Occipital lobe (tissue), 2 donors: Measurements from ENCODE around the gene SEMA3E. TPM values are rescaled to one million over a fixed set of nuclear protein-coding genes. Genes with fewer than 3 reads are reported as not detected.

Experiments
- DNase-seq: peaks from one replicate; lab custom pipeline; 2025; lab: John Stamatoyannopoulos, UW
- total RNA-seq: library from RNA; depleted of rRNA; stranded (reverse); fragments of >200 nt; gene quantifications from one replicate; pipeline ENCODE4 v1.2.3, GENCODE V29; 2014

Gene SEMA3E
- total RNA-seq, 1 donor from 2014 or later, result 22.9 TPM

- no peak for DNase-seq
Observed at GRCh38 chr7:83640731-83641537, 8.0 kb downstream of the SEMA3E start.

DNA sequence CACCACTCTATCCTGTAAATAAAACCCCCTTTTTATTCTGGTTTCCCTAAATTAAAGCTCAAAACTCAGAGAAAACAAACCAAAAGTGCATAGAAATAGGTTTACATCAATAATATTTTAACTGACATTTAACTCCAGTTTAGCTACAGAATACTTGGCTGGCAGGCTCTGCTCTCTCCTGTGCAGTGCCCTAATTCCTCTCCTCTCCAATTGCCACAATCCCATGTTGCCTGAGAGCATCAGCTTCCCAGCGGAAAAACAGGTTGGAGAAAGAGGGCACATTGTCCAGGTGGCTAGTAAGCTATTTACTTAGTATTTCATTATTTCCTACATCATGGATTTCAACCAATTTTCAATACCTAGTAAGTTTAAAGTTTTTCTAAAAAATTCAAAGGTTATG lies 8.7 kb downstream of the SEMA3E start:
- DNase-seq, result no peak

- no peak for DNase-seq
Observed at GRCh38 chr7:83633516-83633915, 15.4 kb downstream of the SEMA3E start.

DNA sequence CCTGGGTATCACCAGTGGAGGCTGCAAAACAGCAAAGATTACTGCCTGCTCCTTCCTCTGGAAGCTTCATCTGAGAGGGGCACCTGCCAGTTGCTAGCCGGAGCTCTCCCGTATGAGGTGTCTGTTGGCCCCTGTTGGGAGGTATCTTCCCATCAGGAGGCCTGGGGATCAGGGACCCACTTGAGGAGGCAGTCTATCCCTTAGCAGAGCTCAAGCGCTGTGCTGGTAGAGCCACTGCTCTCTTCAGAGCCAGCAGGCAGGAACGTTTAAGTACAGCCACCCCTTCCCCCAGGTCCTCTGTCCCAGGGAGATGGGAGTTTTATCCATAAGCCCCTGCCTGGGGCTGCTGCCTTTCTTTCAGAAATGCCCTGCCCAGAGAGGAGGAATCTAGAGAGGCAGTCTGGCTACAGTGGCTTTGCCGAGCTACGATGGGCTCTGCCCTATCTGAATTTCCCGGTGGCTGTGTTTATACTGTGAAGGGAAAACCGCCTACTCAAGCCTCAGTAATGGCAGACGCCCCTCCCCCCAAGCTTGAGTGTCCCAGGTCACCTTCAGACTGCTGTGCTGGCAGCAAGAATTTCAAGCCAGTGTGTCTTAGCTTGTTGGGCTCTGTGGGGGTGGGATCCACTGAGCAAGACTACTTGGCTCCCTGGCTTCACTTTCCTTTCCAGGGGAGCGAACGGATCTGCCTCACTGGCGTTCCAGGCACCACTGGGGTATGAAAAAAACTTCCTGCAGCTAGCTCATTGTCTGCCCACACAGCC lies 19.6 kb downstream of the SEMA3E start:
- no peak for DNase-seq

DNA sequence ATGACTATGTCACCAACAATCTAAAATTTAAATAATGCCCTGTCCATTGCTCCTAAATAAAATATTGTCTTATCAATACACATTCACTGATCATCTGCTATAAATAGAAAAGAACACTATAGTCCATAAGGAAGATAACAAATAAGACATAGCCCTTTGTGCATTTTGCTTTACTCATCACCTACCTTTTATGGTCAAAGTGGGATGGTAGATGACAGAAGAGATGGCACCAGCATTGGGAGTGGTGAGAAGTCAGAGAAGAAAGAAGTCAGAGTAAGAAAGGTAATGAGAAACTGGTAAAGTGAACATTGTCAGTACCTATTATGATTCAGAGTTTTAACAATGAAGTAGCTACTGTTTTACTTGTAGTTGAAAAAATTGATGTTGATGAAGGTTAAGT lies 31.1 kb downstream of the SEMA3E start:
- DNase-seq, result no peak

- no peak for DNase-seq
Observed at GRCh38 chr7:83614112-83614511, 34.8 kb downstream of the SEMA3E start.

- DNase-seq, result no peak
Observed at GRCh38 chr7:83613232-83613631, 35.7 kb downstream of the SEMA3E start.

DNA sequence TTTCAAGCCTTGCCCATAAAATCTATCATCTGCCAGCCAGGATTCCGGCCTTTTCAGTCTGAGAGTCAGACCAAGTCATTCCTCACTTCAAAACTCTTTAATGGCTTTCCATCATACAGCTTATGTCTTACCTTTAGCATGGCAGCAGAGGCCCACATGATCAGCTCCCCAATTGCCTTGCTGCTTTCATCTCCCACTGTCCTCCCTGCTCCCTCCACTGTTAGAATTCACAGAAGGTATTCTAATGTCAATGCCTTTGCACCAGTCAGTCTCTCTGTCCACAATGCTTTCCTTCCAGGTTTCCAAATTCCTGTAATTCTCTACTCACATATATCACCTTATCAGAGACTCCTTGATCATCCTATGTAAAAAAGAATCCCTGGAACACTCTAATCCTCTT lies 37.2 kb downstream of the SEMA3E start:
- DNase-seq, result no peak

GRCh38 chr7:83610649-83611304 lies 38.2 kb downstream of the SEMA3E start:
- no peak for DNase-seq

DNA sequence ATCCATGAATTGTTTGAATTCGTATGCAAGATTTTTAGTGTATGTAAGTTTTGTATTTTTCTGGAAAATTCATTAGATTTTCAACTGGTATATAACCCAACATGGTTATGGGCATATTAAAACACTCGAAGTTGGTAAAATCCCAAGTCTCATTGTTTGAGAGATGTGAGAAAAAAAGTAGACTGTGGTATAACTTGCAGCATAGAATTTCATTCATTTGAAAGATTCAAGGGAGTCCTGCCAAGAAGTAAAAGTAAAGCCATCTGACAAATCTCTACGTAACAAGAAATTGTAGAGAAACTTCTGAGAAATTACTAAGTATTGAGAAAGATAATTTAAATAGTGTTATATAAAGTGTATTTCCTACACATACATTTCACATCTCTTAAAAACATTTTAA lies 40.2 kb downstream of the SEMA3E start:
- DNase-seq, result no peak

DNA sequence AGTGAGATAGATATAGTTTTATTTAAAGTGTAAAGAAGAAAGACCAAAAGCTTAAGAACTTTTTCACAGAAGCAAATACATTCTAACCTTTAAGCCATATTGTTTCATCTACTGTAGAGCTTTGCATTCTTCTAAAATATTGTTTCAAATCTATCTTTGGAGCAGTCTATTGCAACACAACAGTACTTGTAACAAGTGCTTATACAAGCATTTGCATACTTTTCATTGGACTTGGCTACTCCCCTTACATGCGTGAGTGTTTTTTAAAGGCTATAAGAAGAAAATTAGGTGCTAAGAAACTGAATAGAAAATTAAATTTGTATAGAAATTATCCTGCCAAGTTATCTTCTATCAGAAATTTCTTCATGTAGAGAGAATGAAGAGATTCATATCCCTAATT lies 45.3 kb downstream of the SEMA3E start:
- no peak for DNase-seq

DNA sequence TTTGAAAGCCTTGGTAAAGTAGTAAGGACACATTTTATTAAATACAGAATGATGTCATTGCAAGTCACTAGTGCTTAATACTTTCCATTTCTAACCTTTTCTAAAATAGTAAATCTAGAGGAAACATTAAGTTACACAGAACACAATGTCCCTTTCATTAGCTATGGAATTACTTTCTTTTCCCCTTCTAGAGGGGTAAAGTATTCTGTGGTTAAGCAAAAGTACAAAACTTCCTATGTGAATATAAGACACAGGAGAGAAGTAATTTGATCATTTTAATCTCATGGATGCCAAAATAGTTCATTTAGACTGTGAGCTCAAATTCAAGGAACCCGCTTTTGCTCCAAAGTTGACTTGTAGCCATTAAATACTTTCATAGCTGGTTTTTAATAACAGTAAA lies 49.8 kb downstream of the SEMA3E start:
- no peak for DNase-seq

DNA sequence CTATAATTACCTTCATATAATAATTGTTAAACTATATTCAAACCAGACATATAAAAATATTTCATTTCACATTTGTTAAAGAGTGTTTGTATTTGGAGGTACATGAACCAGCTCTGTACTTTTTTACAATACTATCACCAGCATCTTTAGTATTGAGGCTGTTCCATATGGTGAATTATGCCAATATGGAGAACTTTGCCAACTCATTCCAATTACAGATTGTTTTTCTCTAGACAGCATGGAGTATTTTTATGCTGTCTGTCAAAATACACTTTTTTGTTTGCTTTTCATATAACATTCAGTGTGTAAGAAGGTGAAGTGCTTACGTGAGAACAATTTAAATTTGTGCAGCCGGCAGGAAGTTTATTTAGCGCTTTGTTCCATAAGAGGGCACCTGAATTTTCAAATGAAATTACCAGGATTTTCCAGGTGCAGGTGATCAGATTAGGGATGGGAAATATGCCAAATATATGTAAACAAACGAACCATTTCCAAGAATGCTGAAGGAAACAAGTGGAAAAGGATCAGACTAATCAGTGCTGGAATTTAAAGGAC lies 54.9 kb downstream of the SEMA3E start:
- no peak for DNase-seq

- DNase-seq, result no peak
Observed at GRCh38 chr7:83588602-83589240, 60.2 kb downstream of the SEMA3E start.

- DNase-seq, result no peak
Observed at GRCh38 chr7:83586281-83586680, 62.7 kb downstream of the SEMA3E start.

- DNase-seq, result no peak
Observed at GRCh38 chr7:83581667-83582435, 67.1 kb downstream of the SEMA3E start.

DNA sequence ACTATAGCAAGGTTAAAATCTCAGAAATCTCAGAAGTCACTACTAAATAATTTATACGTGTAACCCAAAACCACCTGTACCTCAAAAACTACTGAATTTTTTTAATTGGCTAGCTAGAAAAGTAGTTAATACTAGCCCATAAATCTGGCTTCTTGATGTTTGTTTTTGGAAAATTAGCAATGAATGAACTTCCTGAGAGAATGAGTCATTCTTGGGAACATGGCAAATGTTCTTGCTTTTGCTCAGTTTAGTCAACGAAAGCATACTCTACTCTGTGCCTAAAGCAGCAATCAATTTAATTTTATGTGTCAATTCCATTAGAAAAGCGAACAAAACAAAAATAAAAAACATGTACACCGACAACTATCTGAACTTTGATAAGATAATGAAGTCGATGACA lies 69.2 kb downstream of the SEMA3E start:
- DNase-seq, result no peak

GRCh38 chr7:83575436-83575835 lies 73.5 kb downstream of the SEMA3E start:
- no peak for DNase-seq

DNA sequence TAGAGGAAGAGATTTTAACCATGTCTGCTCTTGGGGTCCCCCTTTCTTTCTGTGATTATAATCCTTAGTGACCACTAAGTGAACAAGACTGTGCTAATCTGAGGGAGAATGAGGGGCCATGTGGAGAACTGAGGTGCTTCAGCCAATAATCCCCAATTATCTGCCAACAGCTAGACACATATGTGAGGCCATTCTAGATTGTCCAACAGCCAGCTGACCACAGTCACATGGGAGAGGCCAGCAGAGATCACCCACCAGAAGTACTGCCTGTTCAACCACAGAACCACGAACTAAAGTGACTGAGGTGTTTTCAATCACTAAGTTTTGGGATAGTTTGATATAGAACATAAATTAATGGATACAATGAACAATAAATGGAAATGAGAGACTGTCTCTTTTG lies 74.3 kb downstream of the SEMA3E start:
- no peak for DNase-seq

- no peak for DNase-seq
Observed at GRCh38 chr7:83562960-83563359, 86.0 kb downstream of the SEMA3E start.

GRCh38 chr7:83562289-83562688 lies 86.7 kb downstream of the SEMA3E start:
- DNase-seq, result no peak
